GM12873 (cell line): ENCODE measurements around the gene TRIM67.

Source experiments
- CTCF ChIP-seq: IDR thresholded peaks from 2 replicates; pipeline ENCODE4 v1.5.1; 2012; ENCODE audit warnings: low read depth, mild to moderate bottlenecking, moderate library complexity, low read length, control low read depth; ENCODE audit not compliant: insufficient read depth; ENCODE audit errors: missing control alignments

TRIM67 gene

GRCh38 chr1:231130544-231130943, 31.3 kb upstream of the TRIM67 start:
- no peak for TF ChIP-seq CTCF

- TF ChIP-seq CTCF, result no peak
Observed at GRCh38 chr1:231134624-231135023, 27.2 kb upstream of the TRIM67 start.

- no peak for TF ChIP-seq CTCF
Observed at GRCh38 chr1:231138236-231138635, 23.6 kb upstream of the TRIM67 start.

- TF ChIP-seq CTCF, result no peak
Observed at GRCh38 chr1:231139125-231139649, 22.7 kb upstream of the TRIM67 start.

- TF ChIP-seq CTCF, result no peak
Observed at GRCh38 chr1:231139659-231140654, 21.9 kb upstream of the TRIM67 start.

- TF ChIP-seq CTCF, result no peak
Observed at GRCh38 chr1:231144416-231145193, 17.3 kb upstream of the TRIM67 start.

GRCh38 chr1:231147896-231148295, 14.0 kb upstream of the TRIM67 start:
- no peak for TF ChIP-seq CTCF
